AML-193 (cell line): ENCODE results near the gene SETD1B.
"Not testable (repeated sequence)": the region's sequence is repeated elsewhere in the genome, so short reads cannot be mapped to it uniquely, and the experiment has no call there.

Source experiments
- DNase-seq, 2 experiments: peaks; one replicate each; lab custom pipeline; 2025; lab: John Stamatoyannopoulos, UW

Gene SETD1B

GRCh38 chr12:121857322-121858246 is 53.8 kb downstream of the SETD1B start:
- no peak for DNase-seq

- no peak for DNase-seq
Measured at GRCh38 chr12:121858318-121858661, 54.5 kb downstream of the SETD1B start.

GRCh38 chr12:121858662-121859572 is 55.1 kb downstream of the SETD1B start, which contains the start of gene HPD:
Gene HPD (minus strand): TSS chr12:121858859. CDS start chr12:121858823, 36 bp downstream.
- DNase-seq: no peak

- DNase-seq: no peak
Measured at GRCh38 chr12:121860257-121860656, 56.4 kb downstream of the SETD1B start.

GRCh38 chr12:121860699-121861098 is 56.9 kb downstream of the SETD1B start:
- DNase-seq: not testable (repeated sequence)

- no peak for DNase-seq
Measured at GRCh38 chr12:121861636-121862254, 57.9 kb downstream of the SETD1B start.

GRCh38 chr12:121866331-121866730 is 62.5 kb downstream of the SETD1B start:
- DNase-seq: no peak

GRCh38 chr12:121869229-121869628 is 65.4 kb downstream of the SETD1B start:
- not testable (repeated sequence) for DNase-seq

- no peak for DNase-seq
Measured at GRCh38 chr12:121871467-121871866, 67.7 kb downstream of the SETD1B start.

GRCh38 chr12:121872546-121873215 is 68.9 kb downstream of the SETD1B start:
- no peak for DNase-seq

GRCh38 chr12:121873216-121873569 is 69.4 kb downstream of the SETD1B start:
- DNase-seq: no peak

- DNase-seq: peak; percentile 30 to 39
Measured at GRCh38 chr12:121874071-121874470, 70.3 kb downstream of the SETD1B start.

GRCh38 chr12:121875582-121875981 is 71.8 kb downstream of the SETD1B start:
- no peak for DNase-seq

GRCh38 chr12:121876080-121876447 is 72.3 kb downstream of the SETD1B start:
- DNase-seq: not testable (repeated sequence)
